Measurements from ENCODE around the gene GSN. TPM values are rescaled to one million over a fixed set of nuclear protein-coding genes. Genes with fewer than 3 reads are reported as not detected.

GSN gene
- polyA plus RNA-seq, 1 of the 3 experiments (the other 2 are of a cell fraction) = 168 TPM

DNA sequence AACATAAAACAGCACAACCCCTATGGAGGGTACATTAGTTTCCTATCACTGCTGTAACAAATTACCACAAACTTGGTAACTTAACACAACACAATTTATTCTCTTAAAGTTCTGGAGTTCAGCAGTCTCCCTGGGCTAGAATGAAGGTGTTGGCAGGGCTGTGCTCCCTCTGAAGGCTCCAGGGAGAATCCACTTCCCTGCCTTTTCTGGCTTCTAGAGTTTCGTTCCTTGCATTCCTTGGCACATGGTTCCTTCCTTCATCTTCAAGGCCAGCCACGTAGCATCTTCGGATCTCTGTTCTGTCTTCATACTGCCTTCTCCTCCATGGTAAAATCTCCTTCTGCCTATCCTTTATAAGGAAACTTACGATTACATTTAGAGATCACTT lies 25.0 kb upstream of the GSN start:
- H3K27me3 ChIP-seq (ENCODE audit: insufficient read depth) = no peaks in the 10 kb centered on the region
- H3F3A ChIP-seq (replicated peaks; ENCODE audit: insufficient read depth) = peaks cover 2% of the 10 kb centered on the region
- TF ChIP-seq, protein P1, sequence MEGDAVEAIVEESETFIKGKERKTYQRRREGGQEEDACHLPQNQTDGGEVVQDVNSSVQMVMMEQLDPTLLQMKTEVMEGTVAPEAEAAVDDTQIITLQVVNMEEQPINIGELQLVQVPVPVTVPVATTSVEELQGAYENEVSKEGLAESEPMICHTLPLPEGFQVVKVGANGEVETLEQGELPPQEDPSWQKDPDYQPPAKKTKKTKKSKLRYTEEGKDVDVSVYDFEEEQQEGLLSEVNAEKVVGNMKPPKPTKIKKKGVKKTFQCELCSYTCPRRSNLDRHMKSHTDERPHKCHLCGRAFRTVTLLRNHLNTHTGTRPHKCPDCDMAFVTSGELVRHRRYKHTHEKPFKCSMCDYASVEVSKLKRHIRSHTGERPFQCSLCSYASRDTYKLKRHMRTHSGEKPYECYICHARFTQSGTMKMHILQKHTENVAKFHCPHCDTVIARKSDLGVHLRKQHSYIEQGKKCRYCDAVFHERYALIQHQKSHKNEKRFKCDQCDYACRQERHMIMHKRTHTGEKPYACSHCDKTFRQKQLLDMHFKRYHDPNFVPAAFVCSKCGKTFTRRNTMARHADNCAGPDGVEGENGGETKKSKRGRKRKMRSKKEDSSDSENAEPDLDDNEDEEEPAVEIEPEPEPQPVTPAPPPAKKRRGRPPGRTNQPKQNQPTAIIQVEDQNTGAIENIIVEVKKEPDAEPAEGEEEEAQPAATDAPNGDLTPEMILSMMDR (IDR thresholded peaks at IDR 0.05) = no peak
- TF ChIP-seq USF1 (IDR thresholded peaks at IDR 0.05; ENCODE audit: borderline replicate concordance, low read depth) (no peak), MXI1 (IDR thresholded peaks at IDR 0.05; ENCODE audit: low read depth, low read length) (no peak), RCOR1 (IDR thresholded peaks at IDR 0.05; ENCODE audit: low read length) (no peak), NFIC (IDR thresholded peaks at IDR 0.05; ENCODE audit: borderline replicate concordance) (no peak)
- TF ChIP-seq, protein P2, sequence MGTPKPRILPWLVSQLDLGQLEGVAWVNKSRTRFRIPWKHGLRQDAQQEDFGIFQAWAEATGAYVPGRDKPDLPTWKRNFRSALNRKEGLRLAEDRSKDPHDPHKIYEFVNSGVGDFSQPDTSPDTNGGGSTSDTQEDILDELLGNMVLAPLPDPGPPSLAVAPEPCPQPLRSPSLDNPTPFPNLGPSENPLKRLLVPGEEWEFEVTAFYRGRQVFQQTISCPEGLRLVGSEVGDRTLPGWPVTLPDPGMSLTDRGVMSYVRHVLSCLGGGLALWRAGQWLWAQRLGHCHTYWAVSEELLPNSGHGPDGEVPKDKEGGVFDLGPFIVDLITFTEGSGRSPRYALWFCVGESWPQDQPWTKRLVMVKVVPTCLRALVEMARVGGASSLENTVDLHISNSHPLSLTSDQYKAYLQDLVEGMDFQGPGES (IDR thresholded peaks at IDR 0.05; ENCODE audit: low read depth, low read length) = no peak
- WGBS (ENCODE audit: low lambda C conversion rate) = 89% methylated on average over 4 of the region's 4 CpGs
- H3K79me2 ChIP-seq (ENCODE audit: insufficient read depth) = no peaks in the 10 kb centered on the region
- no peaks in the 10 kb centered on the region for H3K36me3 ChIP-seq (replicated peaks in 1 of 2; ENCODE audit: control insufficient read depth in 1 of 2, insufficient read depth in 2 of 2, low read length in 1 of 2)
- no peaks in the 10 kb centered on the region for H4K20me1 ChIP-seq (ENCODE audit: insufficient read depth)
- H2AFZ ChIP-seq (ENCODE audit: low read depth) = no peak overlapping the region
- H3K9me3 ChIP-seq = peaks cover 6% of the 10 kb centered on the region; the same call in 1 of the 2 replicates
- no peak overlapping the region for H3K4me2 ChIP-seq
- no peak overlapping the region for H3K4me3 ChIP-seq (ENCODE audit: low read depth in 2 of 2, low read length in 1 of 2)
- no peaks in the 10 kb centered on the region for H3K4me1 ChIP-seq (ENCODE audit: control insufficient read depth in 1 of 2, insufficient read depth in 2 of 2, low read depth in 1 of 2, low read length in 1 of 2)
- H3K9me2 ChIP-seq = no peaks in the 10 kb centered on the region
- no peak for DNase-seq
- ChIA-PET CTCF (interaction anchor here (1.0 to 1.2 kb wide), 2 partner anchors 29 to 36 kb away, joined by 3 to 6 read pairs; no protein-coding TSS in a partner anchor), POLR2A (no interaction called here)
- H3K9ac ChIP-seq = no peak overlapping the region
- no peak overlapping the region for H3K27ac ChIP-seq (ENCODE audit: low read depth in 2 of 2, low read length in 1 of 2)

GRCh38 chr9:121246821-121247561 lies 21.0 kb upstream of the GSN start:
- no peaks in the 10 kb centered on the region for H3K27me3 ChIP-seq (ENCODE audit: insufficient read depth)
- H3K9me2 ChIP-seq = no peaks in the 10 kb centered on the region
- H3K79me2 ChIP-seq (ENCODE audit: insufficient read depth) = no peaks in the 10 kb centered on the region
- TF ChIP-seq USF1 (IDR thresholded peaks at IDR 0.05; ENCODE audit: borderline replicate concordance, low read depth) (no peak), POLR2AphosphoS5 (IDR thresholded peaks at IDR 0.05; ENCODE audit: low read depth, low read length) (no peak), ELF1 (IDR thresholded peaks at IDR 0.05) (no peak), FOSL2 (IDR thresholded peaks at IDR 0.05; ENCODE audit: borderline replicate concordance, low read depth) (peak; percentile 28; the same call in 1 of the 2 replicates), TCF12 (IDR thresholded peaks at IDR 0.05) (no peak), MEF2A (IDR thresholded peaks at IDR 0.05; ENCODE audit: borderline replicate concordance, low read depth) (no peak), PBX3 (IDR thresholded peaks at IDR 0.05) (no peak)
- TF ChIP-seq, protein P3, sequence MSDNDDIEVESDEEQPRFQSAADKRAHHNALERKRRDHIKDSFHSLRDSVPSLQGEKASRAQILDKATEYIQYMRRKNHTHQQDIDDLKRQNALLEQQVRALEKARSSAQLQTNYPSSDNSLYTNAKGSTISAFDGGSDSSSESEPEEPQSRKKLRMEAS (IDR thresholded peaks at IDR 0.05; ENCODE audit: low read depth) = no peak
- H2AFZ ChIP-seq (ENCODE audit: low read depth) = peak overlapping the region; percentile 20; the same call in 1 of the 2 replicates
- no peaks in the 10 kb centered on the region for H3K4me1 ChIP-seq (ENCODE audit: control insufficient read depth in 1 of 2, insufficient read depth in 2 of 2, low read depth in 1 of 2, low read length in 1 of 2)
- peaks cover 6% of the 10 kb centered on the region; the same call in 1 of the 2 replicates for H3K9me3 ChIP-seq
- 83% methylated on average over 12 of the region's 12 CpGs for WGBS (ENCODE audit: low lambda C conversion rate)
- no peak overlapping the region for H3K9ac ChIP-seq
- DNase-seq = no peak
- 0 out of 2 replicates have a peak overlapping the region, but pooled peaks have one; percentile 42 for H3K4me2 ChIP-seq
- peaks cover 2% of the 10 kb centered on the region for H3F3A ChIP-seq (replicated peaks; ENCODE audit: insufficient read depth)
- no peak overlapping the region for H3K27ac ChIP-seq (ENCODE audit: low read depth in 2 of 2, low read length in 1 of 2)
- H3K4me3 ChIP-seq (ENCODE audit: low read depth in 2 of 2, low read length in 1 of 2) = no peak overlapping the region
- H4K20me1 ChIP-seq (ENCODE audit: insufficient read depth) = no peaks in the 10 kb centered on the region
- ChIA-PET CTCF (interaction anchor here (0.7 to 3.5 kb wide), 3 partner anchors 24 to 34 kb away, joined by 3 to 13 read pairs (median 3); no protein-coding TSS in a partner anchor), POLR2A (no interaction called here)
- no peaks in the 10 kb centered on the region for H3K36me3 ChIP-seq (replicated peaks in 1 of 2; ENCODE audit: control insufficient read depth in 1 of 2, insufficient read depth in 2 of 2, low read length in 1 of 2)
